HL-60/S4 treated with phorbol 12-myristate 13-acetate at 8.2 ng/mL for 4 days and 3 days (cell line): ENCODE measurements around the gene TNS3.

Experiments
- in situ Hi-C: fragments of 300-500 bp; cut with MboI; formaldehyde crosslinking; loops from 2 replicates; pipeline ENCODE4 v1.15.0; 2022; ENCODE audit warnings: low sequenced_read_pairs

Gene TNS3

GRCh38 chr7:47253650-47254080 is 328.2 kb downstream of the TNS3 start:
- in situ Hi-C loops, result loop anchor here (25.0 kb wide), 1 partner anchor 559 kb away; no protein-coding TSS in a partner anchor

- in situ Hi-C loops, result loop anchor here (25.0 kb wide), 1 partner anchor 560 kb away; no protein-coding TSS in a partner anchor
These were observed 329.2 kb downstream of the TNS3 start for GRCh38 chr7:47252675-47253074.

- in situ Hi-C loops, result no loop called here
These were observed 332.6 kb downstream of the TNS3 start for GRCh38 chr7:47249361-47249760.

GRCh38 chr7:47248797-47249196 is 333.1 kb downstream of the TNS3 start:
- in situ Hi-C loops, result no loop called here

- in situ Hi-C loops, result no loop called here
These were observed 334.8 kb downstream of the TNS3 start for GRCh38 chr7:47247132-47247531.

- in situ Hi-C loops, result no loop called here
These were observed 337.2 kb downstream of the TNS3 start for GRCh38 chr7:47244692-47245091.

GRCh38 chr7:47241112-47242065 is 340.5 kb downstream of the TNS3 start:
- in situ Hi-C loops, result no loop called here

GRCh38 chr7:47239931-47240421 is 341.9 kb downstream of the TNS3 start:
- in situ Hi-C loops, result no loop called here

GRCh38 chr7:47239034-47239433 is 342.9 kb downstream of the TNS3 start:
- in situ Hi-C loops, result no loop called here

- in situ Hi-C loops, result no loop called here
These were observed 345.3 kb downstream of the TNS3 start for GRCh38 chr7:47236480-47237129.

- in situ Hi-C loops, result no loop called here
These were observed 347.9 kb downstream of the TNS3 start for GRCh38 chr7:47233996-47234395.

GRCh38 chr7:47232751-47233412 is 349.0 kb downstream of the TNS3 start:
- in situ Hi-C loops, result no loop called here

GRCh38 chr7:47231627-47232026 is 350.3 kb downstream of the TNS3 start:
- in situ Hi-C loops, result no loop called here

- in situ Hi-C loops, result no loop called here
These were observed 350.9 kb downstream of the TNS3 start for GRCh38 chr7:47231032-47231431.

- in situ Hi-C loops, result no loop called here
These were observed 353.4 kb downstream of the TNS3 start for GRCh38 chr7:47228386-47229014.

GRCh38 chr7:47227762-47228177 is 354.1 kb downstream of the TNS3 start:
- in situ Hi-C loops, result no loop called here

- in situ Hi-C loops, result no loop called here
These were observed 355.2 kb downstream of the TNS3 start for GRCh38 chr7:47226696-47227095.

GRCh38 chr7:47225387-47226131 is 356.4 kb downstream of the TNS3 start:
- in situ Hi-C loops, result no loop called here
